K562 (cell line): ENCODE measurements around the gene FLOT2. TPM values are rescaled to one million over a fixed set of nuclear protein-coding genes. Genes with fewer than 3 reads are reported as not detected.

Experiments used
- ATAC-seq: fragments of 200-7000 bp; cut with Tn5 transposase; 3 replicates; pipeline ENCODE4 v1.9.1; 2020; ENCODE audit warnings: moderate library complexity
- BruUV-seq: library from RNA; stranded (reverse); fragments of 400-500 nt; replicated peaks from 2 replicates; lab custom pipeline; 2021; lab: Mats Ljungman, UMichigan
- CTCF ChIA-PET: fragments of 300-600 bp; formaldehyde crosslinking; extraction: SDS; loops from one replicate; lab custom pipeline; 2021; ENCODE audit warnings: low intra/inter-chr PET ratio; lab: Yijun Ruan, JAX
- POLR2A ChIA-PET: fragments of 300-600, 350-650 bp; sonication (Branson Sonifier 250); formaldehyde crosslinking; extraction: SDS; loops from one replicate; lab custom pipeline; 2021; ENCODE audit warnings: antibody characterized with exemption, inconsistent platforms; lab: Yijun Ruan, JAX
- DNase-seq, 4 experiments: peaks; one replicate each; pipeline versions ENCODE4 v3.0.0 to v3.0.0-alpha.2; 2011 to 2018; ENCODE audit warnings: low spot score in 3 of 4, mixed read lengths in 3 of 4; ENCODE audit errors: extremely low read depth in 1 of 4
- FAIRE-seq: peaks from 2 replicates; lab custom pipeline; 2011; peaks lifted over from hg19 to GRCh38; lab: Jason Lieb, UNC
- H2AFZ ChIP-seq: 2 replicates; pipeline ENCODE4 v1.6.0; 2011; ENCODE audit warnings: low read depth, low read length, control low read depth, inconsistent platforms
- H3K27ac ChIP-seq: fragments of 200-600 bp; 3 replicates; pipeline ENCODE4 v1.8.0; 2011; ENCODE audit warnings: low read depth, mild to moderate bottlenecking, control low read depth, inconsistent platforms, low read length, moderate library complexity, mixed read lengths; ENCODE audit errors: extremely low read depth
- H3K27me3 ChIP-seq, 2 experiments: fragments of 300-600 bp in 1 of 2; 2 replicates in 1 of 2; 3 replicates in 1 of 2; pipeline versions ENCODE4 v1.6.0 to v1.8.0; 2011; ENCODE audit warnings: inconsistent platforms in 2 of 2, low read length in 2 of 2, mild to moderate bottlenecking in 1 of 2, mixed read lengths in 1 of 2, moderate library complexity in 1 of 2; ENCODE audit not compliant: control insufficient read depth in 2 of 2, insufficient read depth in 2 of 2
- H3K36me3 ChIP-seq: fragments of 300-600 bp; 3 replicates; pipeline ENCODE4 v1.8.0; 2011; ENCODE audit warnings: mild to moderate bottlenecking, low read length, inconsistent platforms; ENCODE audit not compliant: control insufficient read depth, insufficient read depth
- H3K4me1 ChIP-seq, 2 experiments: fragments of 200-600 bp in 1 of 2; replicated peaks in 1 of 2; 2 replicates in 1 of 2; 3 replicates in 1 of 2; pipeline versions ENCODE4 v1.5.1 to v1.8.0; 2011; ENCODE audit warnings: inconsistent platforms in 2 of 2, low read length in 2 of 2, mild to moderate bottlenecking in 1 of 2, mixed read lengths in 1 of 2, moderate library complexity in 1 of 2; ENCODE audit not compliant: control insufficient read depth in 2 of 2, insufficient read depth in 2 of 2
- H3K4me2 ChIP-seq: 2 replicates; pipeline ENCODE4 v1.6.1; 2011; ENCODE audit warnings: low read length, control low read depth, inconsistent platforms, mixed read lengths; ENCODE audit not compliant: insufficient read depth
- H3K4me3 ChIP-seq: fragments of 200-600 bp; sonication (generic), shearing (Covaris generic); 2 replicates; pipeline ENCODE4 v1.5.1; 2016; ENCODE audit warnings: control low read depth, inconsistent platforms
- H3K79me2 ChIP-seq: fragments of 200-600 bp; 3 replicates; pipeline ENCODE4 v1.8.0; 2011; ENCODE audit warnings: low read length, inconsistent platforms; ENCODE audit not compliant: control insufficient read depth, insufficient read depth
- H3K9ac ChIP-seq, 2 experiments: 2 replicates each; pipeline versions ENCODE4 v1.6.0 to v1.6.1; 2011; ENCODE audit warnings: low read depth in 2 of 2, low read length in 2 of 2, control low read depth in 1 of 2, inconsistent platforms in 1 of 2, mild to moderate bottlenecking in 1 of 2, mixed read lengths in 1 of 2; ENCODE audit not compliant: insufficient read depth in 1 of 2
- H3K9me1 ChIP-seq: one replicate; pipeline ENCODE4 v1.6.0; 2011; ENCODE audit warnings: inconsistent platforms, mild to moderate bottlenecking, low read length, moderate library complexity; ENCODE audit not compliant: control insufficient read depth, insufficient read depth
- H3K9me3 ChIP-seq: replicated peaks from 2 replicates; pipeline ENCODE4 v1.5.1; 2011; ENCODE audit warnings: low read depth, low read length, inconsistent platforms; ENCODE audit not compliant: control insufficient read depth, insufficient read depth
- H4K20me1 ChIP-seq: replicated peaks from 2 replicates; pipeline ENCODE4 v1.6.1; 2011; ENCODE audit warnings: low read length, inconsistent platforms, mixed read lengths; ENCODE audit not compliant: control insufficient read depth, insufficient read depth
- ARHGAP35 ChIP-seq: fragments of 450-650 bp; IDR thresholded peaks from 2 replicates; pipeline ENCODE4 v1.6.1; 2018; ENCODE audit not compliant: partially characterized antibody
- ARID1B ChIP-seq: fragments of 450-650 bp; IDR thresholded peaks from 2 replicates; pipeline ENCODE4 v1.6.1; 2016; ENCODE audit warnings: antibody characterized with exemption, mild to moderate bottlenecking, inconsistent platforms
- ASH1L ChIP-seq: fragments of 450-650 bp; IDR thresholded peaks from 2 replicates; pipeline ENCODE4 v1.6.1; 2018; ENCODE audit warnings: borderline replicate concordance, mild to moderate bottlenecking, low read depth; ENCODE audit not compliant: partially characterized antibody
- GTF2E2 ChIP-seq: fragments of 200-800 bp; sonication (Bioruptor generic); IDR thresholded peaks from 2 replicates; pipeline ENCODE4 v1.6.1; 2016; ENCODE audit warnings: missing genetic modification characterization, missing compliant biosample characterization
- KAT2B ChIP-seq: IDR thresholded peaks from one replicate; pipeline ENCODE4 v1.6.1; 2012; ENCODE audit warnings: low read depth, mild to moderate bottlenecking, control low read depth, inconsistent platforms, low read length, moderate library complexity
- NR2F6 ChIP-seq: fragments of 450-650 bp; formaldehyde crosslinking; IDR thresholded peaks from 2 replicates; pipeline ENCODE4 v1.4.0; 2020; ENCODE audit warnings: mild to moderate bottlenecking
- POLR3G ChIP-seq: IDR thresholded peaks from 2 replicates; pipeline ENCODE4 v1.6.1; 2011; ENCODE audit not compliant: insufficient read length, insufficient replicate concordance; ENCODE audit errors: extremely low read depth
- SREBF1 ChIP-seq: fragments of 150-350 bp; IDR thresholded peaks from 2 replicates; pipeline ENCODE4 v1.6.1; 2014; ENCODE audit warnings: antibody characterized with exemption, low read depth, low read length, borderline replicate concordance
- SREBF2 ChIP-seq: sonication (generic); formaldehyde crosslinking; IDR thresholded peaks from 2 replicates; pipeline ENCODE4 v1.4.0; 2020; ENCODE audit warnings: mild to moderate bottlenecking, missing genetic modification reagents
- TBP ChIP-seq: optimal IDR thresholded peaks from 2 replicates; pipeline ENCODE3; 2011; ENCODE audit warnings: low read depth, low read length, improper control_type of control experiment
- ZFPM2 ChIP-seq: fragments of 250-450 bp; sonication (Bioruptor Pico); IDR thresholded peaks from 2 replicates; pipeline ENCODE4 v1.5.1; 2022; ENCODE audit warnings: mild to moderate bottlenecking
- ZNF785 ChIP-seq: fragments of 250-450 bp; sonication (Bioruptor Pico); IDR thresholded peaks from 2 replicates; pipeline ENCODE4 v1.4.0; 2020; ENCODE audit warnings: mild to moderate bottlenecking
- WGBS: fragments of 100-300 bp; shearing (Covaris generic); methylation state at CpG from one replicate; pipeline ENCODE4 v1.1.6; 2016; ENCODE audit warnings: low coverage, mixed read lengths; ENCODE audit not compliant: insufficient coverage; ENCODE audit errors: missing lambda C conversion rate; 5-methylcytosine and 5-hydroxymethylcytosine counted together
- in situ Hi-C: fragments of 300-500 bp; cut with MboI; formaldehyde crosslinking; loops from 4 replicates; pipeline ENCODE4 v1.15.0; 2018; ENCODE audit warnings: inconsistent platforms, mixed read lengths
- intact Hi-C: fragments of 100-400 bp; cut with micrococcal nuclease; formaldehyde crosslinking; loops from 2 replicates; pipeline ENCODE4 v1.14.2; 2022
- polyA plus RNA-seq, 8 experiments: library from polyadenylated mRNA; depleted of rRNA in 4 of 8; stranded (reverse) in 5 of 8; unstranded in 3 of 8; fragments of >200 nt; fragmentation: Nextera tagmentation in 2 of 8; fragmentation: Illumina TruSeq in 1 of 8; extraction: Ambion mirVana in 2 of 8; extraction: Trizol in 1 of 8; gene quantifications; 2 replicates each; pipeline versions ENCODE4 v1.2.1 to v1.2.3, GENCODE V29; 2011 to 2014; ENCODE audit warnings: inconsistent platforms in 1 of 8, missing spikeins in 1 of 8
- total RNA-seq, 7 experiments: library from RNA; depleted of rRNA in 6 of 7; stranded (reverse); fragments of >200 nt in 6 of 7; fragmentation: Illumina TruSeq in 2 of 7; extraction: Trizol in 2 of 7; gene quantifications; 2 replicates each; pipeline versions ENCODE4 v1.2.1 to v1.2.3, GENCODE V29; 2011 to 2021; ENCODE audit warnings: low replicate concordance in 1 of 7
- TF ChIP-seq, protein P1 (sequence below), 2 experiments: fragments of 450-650 bp in 1 of 2; sonication (generic) in 1 of 2; formaldehyde crosslinking; conservative IDR thresholded peaks; 2 replicates each; pipeline versions ENCODE4 v1.4.0 to v1.8.1; 2020 to 2022; ENCODE audit warnings: mild to moderate bottlenecking in 1 of 2, missing genetic modification reagents in 1 of 2
- TF ChIP-seq, protein P2 (sequence below), 2 experiments: fragments of 450-650 bp; conservative IDR thresholded peaks; 2 replicates each; pipeline ENCODE4 v1.6.1; 2017; ENCODE audit warnings: mild to moderate bottlenecking in 2 of 2, moderate library complexity in 2 of 2
- TF ChIP-seq, protein P3 (sequence below): fragments of 150-350 bp; conservative IDR thresholded peaks from 2 replicates; pipeline ENCODE4 v1.6.1; 2014; ENCODE audit warnings: low read length

The FLOT2 gene
- total and polyA plus RNA-seq, 9 of the 15 experiments (the other 6 are each of a cell fraction or from before 2014, with no cell fraction given): 17.5 to 138 (median 41.7) TPM

DNA sequence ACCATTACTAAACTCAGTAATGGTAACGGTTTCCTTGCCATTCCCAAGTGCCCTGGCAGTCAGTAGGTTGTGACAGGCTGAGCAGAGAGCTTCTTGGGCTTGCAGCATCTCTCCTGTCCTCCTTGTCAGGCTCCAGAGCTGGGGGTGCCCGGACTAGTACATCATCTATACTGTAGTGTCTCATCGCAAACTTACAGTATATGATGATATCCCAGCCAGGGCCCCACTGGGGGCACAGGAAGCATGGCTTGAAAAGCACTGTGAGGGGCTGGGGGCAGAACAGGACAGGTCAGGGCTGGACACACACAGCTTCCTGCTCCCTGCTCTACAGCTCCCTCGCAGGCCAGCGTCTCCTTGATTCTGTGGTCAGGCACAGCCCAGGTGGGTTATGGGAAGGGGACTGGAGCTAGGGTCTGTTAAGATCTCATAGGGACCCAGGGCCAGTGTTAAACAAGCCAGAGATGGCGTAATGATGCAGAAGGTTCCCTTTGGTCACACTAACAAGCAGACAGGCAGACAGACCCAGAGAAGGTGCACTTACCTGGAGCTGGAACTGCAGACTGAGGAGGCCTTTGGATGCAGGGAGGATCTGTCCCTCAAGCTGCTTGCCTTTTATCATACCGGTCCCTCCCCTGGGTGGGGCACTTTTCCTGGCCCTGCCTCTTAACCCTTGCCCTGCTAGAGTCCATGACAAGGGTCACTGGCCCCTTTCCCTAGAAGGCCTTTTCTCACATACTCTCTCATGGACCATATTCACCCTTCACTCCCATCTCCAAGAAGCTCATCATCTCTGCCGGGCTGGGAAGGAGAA lies 35.9 kb downstream of the FLOT2 start:
- POLR2A ChIA-PET: interaction anchor here (0.5 to 7.5 kb wide), 19 partner anchors 9 to 632 kb away, joined by 3 to 49 read pairs (median 4); partner anchors contain the start of genes FAM222B and FLOT2
- H3K27ac ChIP-seq: peak overlapping the region; percentile 80
- TF ChIP-seq KAT2B (no peak), SREBF1 (no peak), ASH1L (no peak), NR2F6 (CRISPR knock-in tag) (peak; percentile 42; the same call in 1 of the 2 replicates), ZNF785 (CRISPR knock-in tag) (no peak), SREBF2 (CRISPR knock-in tag) (no peak), POLR3G (no peak), TBP (peak; percentile 94), GTF2E2 (no peak), ARHGAP35 (no peak), ARID1B (peak; percentile 51; the same call in 1 of the 2 replicates), ZFPM2 (no peak)
- TF ChIP-seq, protein P1, sequence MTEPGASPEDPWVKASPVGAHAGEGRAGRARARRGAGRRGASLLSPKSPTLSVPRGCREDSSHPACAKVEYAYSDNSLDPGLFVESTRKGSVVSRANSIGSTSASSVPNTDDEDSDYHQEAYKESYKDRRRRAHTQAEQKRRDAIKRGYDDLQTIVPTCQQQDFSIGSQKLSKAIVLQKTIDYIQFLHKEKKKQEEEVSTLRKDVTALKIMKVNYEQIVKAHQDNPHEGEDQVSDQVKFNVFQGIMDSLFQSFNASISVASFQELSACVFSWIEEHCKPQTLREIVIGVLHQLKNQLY (CRISPR knock-in tag; conservative IDR thresholded peaks at IDR 0.05): no peak
- TF ChIP-seq, protein P2, sequence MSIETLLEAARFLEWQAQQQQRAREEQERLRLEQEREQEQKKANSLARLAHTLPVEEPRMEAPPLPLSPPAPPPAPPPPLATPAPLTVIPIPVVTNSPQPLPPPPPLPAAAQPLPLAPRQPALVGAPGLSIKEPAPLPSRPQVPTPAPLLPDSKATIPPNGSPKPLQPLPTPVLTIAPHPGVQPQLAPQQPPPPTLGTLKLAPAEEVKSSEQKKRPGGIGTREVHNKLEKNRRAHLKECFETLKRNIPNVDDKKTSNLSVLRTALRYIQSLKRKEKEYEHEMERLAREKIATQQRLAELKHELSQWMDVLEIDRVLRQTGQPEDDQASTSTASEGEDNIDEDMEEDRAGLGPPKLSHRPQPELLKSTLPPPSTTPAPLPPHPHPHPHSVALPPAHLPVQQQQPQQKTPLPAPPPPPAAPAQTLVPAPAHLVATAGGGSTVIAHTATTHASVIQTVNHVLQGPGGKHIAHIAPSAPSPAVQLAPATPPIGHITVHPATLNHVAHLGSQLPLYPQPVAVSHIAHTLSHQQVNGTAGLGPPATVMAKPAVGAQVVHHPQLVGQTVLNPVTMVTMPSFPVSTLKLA (conservative IDR thresholded peaks at IDR 0.05): peak in 1 of 2 experiments; percentile 67; a peak in 2 of 4 replicates
- TF ChIP-seq, protein P3, sequence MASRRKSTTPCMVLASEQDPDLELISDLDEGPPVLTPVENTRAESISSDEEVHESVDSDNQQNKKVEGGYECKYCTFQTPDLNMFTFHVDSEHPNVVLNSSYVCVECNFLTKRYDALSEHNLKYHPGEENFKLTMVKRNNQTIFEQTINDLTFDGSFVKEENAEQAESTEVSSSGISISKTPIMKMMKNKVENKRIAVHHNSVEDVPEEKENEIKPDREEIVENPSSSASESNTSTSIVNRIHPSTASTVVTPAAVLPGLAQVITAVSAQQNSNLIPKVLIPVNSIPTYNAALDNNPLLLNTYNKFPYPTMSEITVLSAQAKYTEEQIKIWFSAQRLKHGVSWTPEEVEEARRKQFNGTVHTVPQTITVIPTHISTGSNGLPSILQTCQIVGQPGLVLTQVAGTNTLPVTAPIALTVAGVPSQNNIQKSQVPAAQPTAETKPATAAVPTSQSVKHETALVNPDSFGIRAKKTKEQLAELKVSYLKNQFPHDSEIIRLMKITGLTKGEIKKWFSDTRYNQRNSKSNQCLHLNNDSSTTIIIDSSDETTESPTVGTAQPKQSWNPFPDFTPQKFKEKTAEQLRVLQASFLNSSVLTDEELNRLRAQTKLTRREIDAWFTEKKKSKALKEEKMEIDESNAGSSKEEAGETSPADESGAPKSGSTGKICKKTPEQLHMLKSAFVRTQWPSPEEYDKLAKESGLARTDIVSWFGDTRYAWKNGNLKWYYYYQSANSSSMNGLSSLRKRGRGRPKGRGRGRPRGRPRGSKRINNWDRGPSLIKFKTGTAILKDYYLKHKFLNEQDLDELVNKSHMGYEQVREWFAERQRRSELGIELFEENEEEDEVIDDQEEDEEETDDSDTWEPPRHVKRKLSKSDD: no peak

More for the DNA sequence above, 35.9 kb downstream of the FLOT2 start:
- no peaks in the 10 kb centered on the region for H4K20me1 ChIP-seq
- H3K4me1 ChIP-seq: peaks cover 51 to 61% of the 10 kb centered on the region in 2 experiments
- BruUV-seq: no TSS peak
- in situ Hi-C loops (no loop called here), intact Hi-C loops (loop anchor here (1.0 to 5.0 kb wide), 3 partner anchors 13 to 134 kb away; partner anchors contain the start of genes DHRS13, NEK8 and TLCD1)
- no peaks in the 10 kb centered on the region for H3K9me1 ChIP-seq
- H3K27me3 ChIP-seq: no peaks in the 10 kb centered on the region
- H3K9me3 ChIP-seq: no peaks in the 10 kb centered on the region
- WGBS: 3% methylated on average over 8 of the region's 8 CpGs
- peaks cover 69% of the 10 kb centered on the region for H3K79me2 ChIP-seq
- H3K36me3 ChIP-seq: peaks cover 38% of the 10 kb centered on the region
- peak overlapping the region; percentile 10; the same call in 1 of the 2 replicates for H2AFZ ChIP-seq
- CTCF ChIA-PET: interaction anchor here (1.1 kb wide), 1 partner anchor 98 kb away, joined by 4 read pairs; no protein-coding TSS in a partner anchor
- peak; percentile 72 for ATAC-seq
- peak overlapping the region; percentile 91 for H3K4me2 ChIP-seq
- H3K9ac ChIP-seq: peak overlapping the region; percentile 73 to 90
- peak overlapping the region; percentile 49 for H3K4me3 ChIP-seq
- DNase-seq: peak; percentile 76 to 95 (median 84)
- FAIRE-seq: peak; percentile 90
